Smooth muscle cell (in vitro differentiated cells): ENCODE data around the gene TBL1X. TPM values are rescaled to one million over a fixed set of nuclear protein-coding genes. Genes with fewer than 3 reads are reported as not detected.

ENCODE experiments used
- DNase-seq: peaks from one replicate; lab custom pipeline; 2025; ENCODE audit not compliant: unreplicated experiment; lab: John Stamatoyannopoulos, UW
- H2AFZ ChIP-seq: fragments of 200-600 bp; sonication (generic); 2 replicates; pipeline ENCODE4 v1.6.0; 2016; ENCODE audit warnings: antibody characterized with exemption, low read depth, mild to moderate bottlenecking
- H3F3A ChIP-seq: fragments of 200-600 bp; sonication (generic); 2 replicates; pipeline ENCODE4 v1.6.0; 2017; ENCODE audit warnings: antibody characterized with exemption, low read depth
- H3K27ac ChIP-seq: fragments of 200-600 bp; sonication (generic); 2 replicates; pipeline ENCODE4 v1.5.1; 2016; ENCODE audit warnings: low read depth, mild to moderate bottlenecking
- H3K27me3 ChIP-seq: fragments of 200-600 bp; sonication (generic); 2 replicates; pipeline ENCODE4 v1.6.1; 2016; ENCODE audit warnings: low read depth, mild to moderate bottlenecking
- H3K36me3 ChIP-seq: fragments of 200-600 bp; sonication (generic); 2 replicates; pipeline ENCODE4 v1.5.1; 2016; ENCODE audit warnings: low read depth
- H3K4me1 ChIP-seq: fragments of 200-600 bp; sonication (generic); 2 replicates; pipeline ENCODE4 v1.5.1; 2016; ENCODE audit warnings: low read depth
- H3K4me2 ChIP-seq: fragments of 200-600 bp; sonication (generic); 2 replicates; pipeline ENCODE4 v1.6.0; 2016; ENCODE audit warnings: mild to moderate bottlenecking
- H3K4me3 ChIP-seq: fragments of 200-600 bp; sonication (generic); 2 replicates; pipeline ENCODE4 v1.5.1; 2016; ENCODE audit warnings: mild to moderate bottlenecking
- H3K79me2 ChIP-seq: fragments of 200-600 bp; sonication (generic); 2 replicates; pipeline ENCODE4 v1.6.0; 2016; ENCODE audit warnings: low read depth, mild to moderate bottlenecking
- H3K9ac ChIP-seq: fragments of 200-600 bp; sonication (generic); 2 replicates; pipeline ENCODE4 v1.6.0; 2016; ENCODE audit warnings: low read depth
- H3K9me3 ChIP-seq: fragments of 200-600 bp; sonication (generic); replicated peaks from 2 replicates; pipeline ENCODE4 v1.5.1; 2016; ENCODE audit warnings: low read depth
- H4K20me1 ChIP-seq: fragments of 200-600 bp; sonication (generic); 2 replicates; pipeline ENCODE4 v1.6.0; 2016; ENCODE audit warnings: low read depth
- CTCF ChIP-seq: fragments of 200-600 bp; sonication (generic); IDR thresholded peaks from 2 replicates; pipeline ENCODE4 v1.5.1; 2017; ENCODE audit warnings: borderline replicate concordance, mild to moderate bottlenecking, antibody characterized with exemption; ENCODE audit not compliant: insufficient read depth, poor library complexity, severe bottlenecking
- WGBS: methylation state at CpG from one replicate; pipeline ENCODE4 v1.1.7; 2016; ENCODE audit warnings: low lambda C conversion rate; 5-methylcytosine and 5-hydroxymethylcytosine counted together
- polyA plus RNA-seq: library from polyadenylated mRNA; unstranded; fragments of >200 nt; fragmentation: Nextera tagmentation; extraction: Ambion mirVana; gene quantifications from 2 replicates; pipeline ENCODE4 v1.2.1, GENCODE V29; 2016
- total RNA-seq: library from RNA; depleted of rRNA; stranded (reverse); fragments of >200 nt; gene quantifications from 2 replicates; pipeline ENCODE4 v1.2.3, GENCODE V29; 2014

Gene TBL1X
- total and polyA plus RNA-seq, 2 experiments from 2014 or later, result 9.0 to 9.8 TPM

DNA sequence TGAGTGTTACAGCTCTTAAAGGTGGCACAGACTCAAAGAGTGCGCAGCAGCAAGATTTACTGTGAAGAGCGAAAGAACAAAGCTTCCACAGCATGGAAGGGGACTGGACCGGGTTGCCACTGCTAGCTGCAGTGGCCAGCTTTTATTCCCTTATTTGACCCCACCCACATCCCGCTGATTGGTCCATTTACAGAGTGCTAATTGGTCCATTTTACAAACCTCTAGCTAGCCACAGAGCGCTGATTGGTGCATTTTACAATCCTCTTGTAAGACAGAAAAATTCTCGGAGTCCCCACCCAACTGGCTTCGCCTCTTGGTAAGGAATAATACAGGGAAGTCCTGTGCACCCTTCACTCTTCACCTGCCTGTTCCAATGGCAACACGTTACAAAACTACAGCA lies 319.5 kb downstream of the TBL1X start:
- Histone ChIP-seq H4K20me1 (no peaks in the 10 kb centered on the region), H2AFZ (no peak overlapping the region), H3K9ac (no peak overlapping the region), H3K4me3 (no peak overlapping the region), H3K36me3 (no peaks in the 10 kb centered on the region), H3K9me3 (no peaks in the 10 kb centered on the region), H3K4me1 (no peaks in the 10 kb centered on the region), H3F3A (no peaks in the 10 kb centered on the region), H3K27ac (no peak overlapping the region), H3K79me2 (no peaks in the 10 kb centered on the region), H3K4me2 (no peak overlapping the region), H3K27me3 (no peaks in the 10 kb centered on the region)
- TF ChIP-seq CTCF, result no peak
- no peak for DNase-seq
- 77% methylated on average over 8 of the region's 8 CpGs for WGBS

- no peaks in the 10 kb centered on the region for H3K9me3 ChIP-seq
- no peak for DNase-seq
- H3K79me2 ChIP-seq, result no peaks in the 10 kb centered on the region
- WGBS, result 32% methylated on average over 49 of the region's 58 CpGs
- H3F3A ChIP-seq, result no peaks in the 10 kb centered on the region
- H4K20me1 ChIP-seq, result no peaks in the 10 kb centered on the region
- no peak overlapping the region for H3K9ac ChIP-seq
- no peaks in the 10 kb centered on the region for H3K36me3 ChIP-seq
- peak overlapping the region; percentile 59 for H3K4me3 ChIP-seq
- H3K27me3 ChIP-seq, result no peaks in the 10 kb centered on the region
- peak overlapping the region; percentile 93 for H3K4me2 ChIP-seq
- no peak for TF ChIP-seq CTCF
- no peak overlapping the region for H2AFZ ChIP-seq
- peaks cover 9% of the 10 kb centered on the region for H3K4me1 ChIP-seq
- H3K27ac ChIP-seq, result no peak overlapping the region
Measured at GRCh38 chrX:9785254-9785943, 320.5 kb downstream of the TBL1X start.

DNA sequence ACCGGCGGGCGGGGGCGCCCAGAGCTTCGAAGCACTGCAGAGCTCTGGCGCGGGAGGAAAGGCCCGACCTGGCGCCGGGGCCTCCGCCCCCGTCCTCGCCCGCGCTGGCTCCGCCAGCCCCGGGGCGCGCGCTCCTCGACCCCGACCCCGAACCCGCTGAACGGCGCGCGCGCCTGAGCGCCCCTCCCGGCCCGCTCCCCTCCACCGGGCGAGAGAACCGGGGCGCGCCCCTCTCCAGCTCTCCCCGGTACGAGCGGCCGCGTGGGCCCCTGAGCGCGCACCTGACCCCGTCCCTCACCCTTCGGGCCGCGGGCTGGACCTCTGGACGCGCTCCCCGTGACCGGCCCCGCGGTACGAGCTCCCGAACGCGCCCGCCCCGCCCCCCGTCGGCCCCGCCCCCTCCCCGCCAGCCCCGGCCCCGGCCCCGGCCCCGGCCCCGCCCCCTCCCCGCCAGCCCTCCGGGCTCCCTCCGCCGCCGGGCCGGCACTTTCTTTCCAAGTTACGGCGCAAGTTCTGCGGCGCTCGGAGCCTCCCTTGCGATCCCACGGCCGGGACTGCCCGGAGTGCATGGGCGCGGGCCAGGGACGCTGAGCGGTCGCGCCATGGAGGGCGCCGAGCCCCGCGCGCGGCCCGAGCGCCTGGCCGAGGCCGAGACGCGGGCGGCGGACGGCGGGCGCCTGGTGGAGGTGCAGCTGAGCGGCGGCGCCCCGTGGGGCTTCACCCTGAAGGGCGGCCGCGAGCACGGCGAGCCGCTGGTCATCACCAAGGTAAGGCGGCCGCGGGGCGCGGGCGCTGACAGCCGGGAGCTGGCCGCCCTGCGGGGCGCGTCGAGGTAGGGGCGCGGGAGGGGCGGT lies 321.3 kb downstream of the TBL1X start, which contains the start of gene SHROOM2:
Gene SHROOM2 (plus strand): TSS at position 486 of the 854 bp plus-strand sequence. CDS start 117 bp downstream, at position 603.
- Histone ChIP-seq H3K4me2 (peak within 1 kb of the TSS; percentile 93), H3F3A (no peaks in the 10 kb centered on the region), H3K4me1 (peaks cover 14% of the 10 kb centered on the region), H4K20me1 (no peaks in the 10 kb centered on the region), H3K27ac (no peak within 1 kb of the TSS), H2AFZ (no peak within 1 kb of the TSS), H3K4me3 (peak within 1 kb of the TSS; percentile 59), H3K9ac (no peak within 1 kb of the TSS), H3K36me3 (no peaks in the 10 kb centered on the region), H3K9me3 (no peaks in the 10 kb centered on the region), H3K27me3 (no peaks in the 10 kb centered on the region), H3K79me2 (no peaks in the 10 kb centered on the region)
- no peak for TF ChIP-seq CTCF
- 56% methylated on average over 52 of the region's 132 CpGs for WGBS
- no peak for DNase-seq
